OCI-LY7 (cell line): Measurements from ENCODE around the gene BLMH. TPM values are rescaled to one million over a fixed set of nuclear protein-coding genes. Genes with fewer than 3 reads are reported as not detected.

ENCODE experiments used
- BruUV-seq: library from RNA; stranded (reverse); fragments of 400-500 nt; replicated peaks from 2 replicates; lab custom pipeline; 2021; lab: Mats Ljungman, UMichigan
- CTCF ChIA-PET: fragments of 300-600 bp; sonication (Branson Sonifier 250); formaldehyde crosslinking; loops from one replicate; lab custom pipeline; 2022; ENCODE audit warnings: antibody characterized with exemption; ENCODE audit not compliant: unreplicated experiment; lab: Charles Lee
- POLR2A ChIA-PET: fragments of 300-600 bp; sonication (Branson Sonifier 250); formaldehyde crosslinking; loops from one replicate; lab custom pipeline; 2022; ENCODE audit warnings: antibody characterized with exemption; lab: Charles Lee
- DNase-seq: peaks from one replicate; pipeline ENCODE4 v3.0.0-alpha.2; 2015; ENCODE audit warnings: low spot score
- H2AFZ ChIP-seq: fragments of 200-600 bp; sonication (generic), shearing (Covaris generic); 2 replicates; pipeline ENCODE4 v1.6.1; 2014; ENCODE audit warnings: mild to moderate bottlenecking, antibody characterized with exemption, low read length, moderate library complexity
- H3K27ac ChIP-seq: fragments of 200-600 bp; sonication (generic); 2 replicates; pipeline ENCODE4 v1.5.1; 2014; ENCODE audit warnings: mixed run types, low read depth, mild to moderate bottlenecking, moderate library complexity, low read length, inconsistent platforms; ENCODE audit not compliant: poor library complexity, severe bottlenecking
- H3K36me3 ChIP-seq: fragments of 200-600 bp; sonication (generic); 2 replicates; pipeline ENCODE4 v1.6.1; 2014; ENCODE audit warnings: mild to moderate bottlenecking, antibody characterized with exemption, low read length, moderate library complexity, mixed read lengths; ENCODE audit not compliant: insufficient read depth
- H3K4me1 ChIP-seq: fragments of 200-600 bp; sonication (generic); 2 replicates; pipeline ENCODE4 v1.5.1; 2014; ENCODE audit warnings: mild to moderate bottlenecking, low read length; ENCODE audit not compliant: insufficient read depth, poor library complexity, severe bottlenecking
- H3K4me2 ChIP-seq: fragments of 200-600 bp; sonication (generic); 2 replicates; pipeline ENCODE4 v1.6.1; 2014; ENCODE audit warnings: mild to moderate bottlenecking, low read length
- H3K4me3 ChIP-seq: fragments of 200-600 bp; sonication (generic); 2 replicates; pipeline ENCODE4 v1.5.1; 2014; ENCODE audit warnings: mild to moderate bottlenecking, low read depth, low read length; ENCODE audit not compliant: poor library complexity, severe bottlenecking
- H3K79me2 ChIP-seq: fragments of 200-600 bp; sonication (generic); 2 replicates; pipeline ENCODE4 v1.6.1; 2016; ENCODE audit warnings: low read depth, mild to moderate bottlenecking, low read length, moderate library complexity, mixed read lengths; ENCODE audit not compliant: insufficient read depth
- H3K9me2 ChIP-seq: fragments of 200-600 bp; sonication (generic); 2 replicates; pipeline ENCODE4 v1.6.1; 2016; ENCODE audit warnings: mild to moderate bottlenecking, low read length, mixed read lengths; ENCODE audit not compliant: insufficient read depth
- H3K9me3 ChIP-seq: fragments of 200-600 bp; sonication (generic); 2 replicates; pipeline ENCODE4 v1.6.1; 2014; ENCODE audit warnings: mild to moderate bottlenecking, mixed run types, low read length, mixed read lengths
- H4K20me1 ChIP-seq: fragments of 200-600 bp; sonication (generic); 2 replicates; pipeline ENCODE4 v1.6.1; 2014; ENCODE audit warnings: mild to moderate bottlenecking, antibody characterized with exemption, low read length, moderate library complexity, mixed read lengths; ENCODE audit not compliant: insufficient read depth
- EZH2phosphoT487 ChIP-seq: fragments of 200-600 bp; sonication (generic); IDR thresholded peaks from 2 replicates; pipeline ENCODE4 v1.6.1; 2018; ENCODE audit warnings: low read depth, borderline replicate concordance, mild to moderate bottlenecking, mixed run types, antibody characterized with exemption, low read length, moderate library complexity, mixed read lengths
- intact Hi-C: fragments of 100-400 bp; cut with micrococcal nuclease; formaldehyde crosslinking; loops from one replicate; pipeline ENCODE4 v1.10.0; 2022; ENCODE audit not compliant: unreplicated experiment
- total RNA-seq, 2 experiments: library from RNA; depleted of rRNA in 1 of 2; stranded (reverse); fragments of >200 nt in 1 of 2; shearing (Covaris generic) in 1 of 2; gene quantifications; 2 replicates each; pipeline ENCODE4 v1.2.3, GENCODE V29; 2014 to 2022
- TF ChIP-seq, protein P1 (sequence below): fragments of 200-600 bp; sonication (generic); conservative IDR thresholded peaks from 2 replicates; pipeline ENCODE4 v1.5.1; 2014; ENCODE audit warnings: mild to moderate bottlenecking, antibody characterized with exemption, low read length, moderate library complexity, mixed read lengths

BLMH gene
- total RNA-seq, 2 experiments from 2014 or later: 35.0 to 65.7 TPM

DNA sequence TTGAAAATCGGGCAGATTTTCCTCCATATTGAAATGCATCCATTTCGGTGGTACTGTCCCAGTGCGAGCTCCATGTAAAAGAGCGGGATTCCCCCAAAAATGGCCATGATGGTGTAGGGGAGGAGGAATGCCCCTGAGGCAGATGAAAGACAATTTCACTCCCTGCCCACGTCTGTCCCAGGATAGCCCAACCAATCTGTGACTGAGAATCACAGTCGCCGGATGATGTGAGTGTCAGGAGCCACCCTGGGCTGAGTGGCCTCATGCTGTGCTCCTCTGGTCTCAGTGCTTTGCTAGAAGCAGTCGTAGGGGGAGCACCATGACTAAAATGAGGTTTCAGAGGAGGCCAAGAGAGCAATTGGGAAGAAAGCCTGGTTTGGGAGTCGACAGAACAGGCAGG is 72.9 kb downstream of the BLMH start:
- Histone ChIP-seq H3K4me2 (no peak overlapping the region), H3K4me1 (no peaks in the 10 kb centered on the region), H3K27ac (no peak overlapping the region), H3K36me3 (no peaks in the 10 kb centered on the region), H3K4me3 (no peak overlapping the region), H3K9me2 (no peaks in the 10 kb centered on the region), H4K20me1 (no peaks in the 10 kb centered on the region), H3K79me2 (no peaks in the 10 kb centered on the region), H2AFZ (no peak overlapping the region), H3K9me3 (no peaks in the 10 kb centered on the region)
- intact Hi-C loops: no loop called here
- ChIA-PET POLR2A (no interaction called here), CTCF (no interaction called here)
- BruUV-seq: no TSS peak
- no peak for TF ChIP-seq EZH2phosphoT487
- TF ChIP-seq, protein P1, sequence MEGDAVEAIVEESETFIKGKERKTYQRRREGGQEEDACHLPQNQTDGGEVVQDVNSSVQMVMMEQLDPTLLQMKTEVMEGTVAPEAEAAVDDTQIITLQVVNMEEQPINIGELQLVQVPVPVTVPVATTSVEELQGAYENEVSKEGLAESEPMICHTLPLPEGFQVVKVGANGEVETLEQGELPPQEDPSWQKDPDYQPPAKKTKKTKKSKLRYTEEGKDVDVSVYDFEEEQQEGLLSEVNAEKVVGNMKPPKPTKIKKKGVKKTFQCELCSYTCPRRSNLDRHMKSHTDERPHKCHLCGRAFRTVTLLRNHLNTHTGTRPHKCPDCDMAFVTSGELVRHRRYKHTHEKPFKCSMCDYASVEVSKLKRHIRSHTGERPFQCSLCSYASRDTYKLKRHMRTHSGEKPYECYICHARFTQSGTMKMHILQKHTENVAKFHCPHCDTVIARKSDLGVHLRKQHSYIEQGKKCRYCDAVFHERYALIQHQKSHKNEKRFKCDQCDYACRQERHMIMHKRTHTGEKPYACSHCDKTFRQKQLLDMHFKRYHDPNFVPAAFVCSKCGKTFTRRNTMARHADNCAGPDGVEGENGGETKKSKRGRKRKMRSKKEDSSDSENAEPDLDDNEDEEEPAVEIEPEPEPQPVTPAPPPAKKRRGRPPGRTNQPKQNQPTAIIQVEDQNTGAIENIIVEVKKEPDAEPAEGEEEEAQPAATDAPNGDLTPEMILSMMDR: no peak
- DNase-seq: no peak

DNA sequence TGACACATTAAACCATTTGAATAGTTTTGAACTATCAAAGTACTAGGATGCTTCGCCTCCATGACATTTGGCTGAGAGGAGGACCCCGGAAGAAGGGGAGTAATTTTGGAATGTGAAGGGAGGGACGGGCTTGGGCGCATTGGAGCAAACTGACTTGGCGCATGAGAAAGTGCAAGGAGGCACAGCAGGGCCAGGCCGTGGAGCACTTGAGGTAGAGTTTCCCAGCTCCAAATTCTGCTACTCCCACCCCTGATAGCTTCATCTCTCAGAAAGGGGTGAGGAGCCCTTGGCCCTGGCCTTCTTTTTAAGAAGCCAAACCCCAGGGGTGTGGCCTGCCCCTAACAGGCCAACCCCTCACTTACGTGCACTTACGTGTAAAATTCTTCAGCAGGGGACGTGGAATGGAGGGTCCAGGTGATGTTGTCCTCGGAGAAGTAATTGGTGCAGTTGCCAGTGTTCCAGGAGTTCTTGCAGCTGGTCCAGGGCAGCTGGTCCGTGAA is 73.9 kb downstream of the BLMH start:
- H3K27ac ChIP-seq: no peak overlapping the region
- no peak for DNase-seq
- no peaks in the 10 kb centered on the region for H3K4me1 ChIP-seq
- POLR2A ChIA-PET: no interaction called here
- BruUV-seq: no TSS peak
- no peaks in the 10 kb centered on the region for H3K36me3 ChIP-seq
- H3K79me2 ChIP-seq: no peaks in the 10 kb centered on the region
- H3K4me2 ChIP-seq: no peak overlapping the region
- no peak overlapping the region for H2AFZ ChIP-seq
- no peaks in the 10 kb centered on the region for H4K20me1 ChIP-seq
- no peak overlapping the region for H3K4me3 ChIP-seq
- TF ChIP-seq EZH2phosphoT487: no peak
- TF ChIP-seq, protein P1: no peak
- CTCF ChIA-PET: no interaction called here
- no peaks in the 10 kb centered on the region for H3K9me3 ChIP-seq
- intact Hi-C loops: no loop called here
- no peaks in the 10 kb centered on the region for H3K9me2 ChIP-seq

DNA sequence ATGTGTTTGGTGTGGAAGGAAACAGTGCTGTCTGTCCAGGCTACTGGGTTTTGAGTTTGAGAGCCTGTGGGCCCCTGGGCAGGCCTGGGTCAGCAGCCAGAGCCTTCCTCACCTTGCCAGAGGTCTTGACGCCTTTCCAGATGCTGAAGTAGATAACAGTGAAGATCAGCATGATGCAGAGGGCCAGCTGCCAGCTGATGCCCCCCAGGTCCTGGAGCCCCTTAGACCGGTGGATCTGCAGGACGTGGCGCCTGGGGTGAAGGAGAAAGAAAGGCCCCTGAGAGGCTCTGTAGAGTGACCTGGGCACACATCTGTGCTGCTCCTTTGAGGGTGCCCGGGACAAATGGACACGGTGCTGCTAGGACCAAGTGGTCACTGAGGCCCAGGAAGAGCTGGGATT is 74.7 kb downstream of the BLMH start:
- ChIA-PET CTCF (no interaction called here), POLR2A (no interaction called here)

More for the DNA sequence above, 74.7 kb downstream of the BLMH start:
- H3K27ac ChIP-seq: no peak overlapping the region
- no peak for DNase-seq
- no peaks in the 10 kb centered on the region for H3K36me3 ChIP-seq
- intact Hi-C loops: no loop called here
- H3K4me1 ChIP-seq: no peaks in the 10 kb centered on the region
- H3K9me3 ChIP-seq: no peaks in the 10 kb centered on the region
- H4K20me1 ChIP-seq: no peaks in the 10 kb centered on the region
- BruUV-seq: no TSS peak
- no peak overlapping the region for H3K4me2 ChIP-seq
- no peaks in the 10 kb centered on the region for H3K9me2 ChIP-seq
- H2AFZ ChIP-seq: no peak overlapping the region
- TF ChIP-seq, protein P1: no peak
- no peak for TF ChIP-seq EZH2phosphoT487
- H3K79me2 ChIP-seq: no peaks in the 10 kb centered on the region
- H3K4me3 ChIP-seq: no peak overlapping the region
